ENCODE measurements around the gene DNER. TPM values are rescaled to one million over a fixed set of nuclear protein-coding genes. Genes with fewer than 3 reads are reported as not detected.

DNER gene
- total RNA-seq, 3 donors from 2014 or later: 0.55 to 8.4 (median 0.99) TPM

DNA sequence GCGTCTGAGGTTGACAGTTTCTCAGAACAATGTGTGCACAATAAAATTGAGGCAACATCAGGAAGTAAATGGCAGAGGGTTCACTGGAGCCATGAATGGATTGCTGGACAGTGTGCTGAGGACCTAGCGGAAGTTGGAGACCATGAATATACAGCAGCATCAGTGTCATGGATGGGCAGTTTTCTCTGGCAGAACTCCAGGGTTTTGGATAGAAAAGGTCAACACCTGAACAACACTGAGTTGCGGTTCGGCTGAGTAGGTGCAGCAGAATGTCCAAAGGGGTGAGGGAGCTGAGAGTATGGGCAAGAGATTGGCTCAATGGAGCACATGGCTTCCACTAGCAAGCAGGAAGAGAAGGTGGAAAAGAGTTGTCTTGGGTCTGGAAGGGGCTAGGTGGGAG is 73.7 kb downstream of the DNER start:
- Histone ChIP-seq H3K9me3 (no peaks in the 10 kb centered on the region), H3K4me1 (ENCODE audit: low read depth) (no peaks in the 10 kb centered on the region), H3K4me3 (no peak overlapping the region), H3K36me3 (ENCODE audit: low read depth) (no peaks in the 10 kb centered on the region)
- DNase-seq (no peak), ATAC-seq (no peak)
- TF ChIP-seq, protein P1, sequence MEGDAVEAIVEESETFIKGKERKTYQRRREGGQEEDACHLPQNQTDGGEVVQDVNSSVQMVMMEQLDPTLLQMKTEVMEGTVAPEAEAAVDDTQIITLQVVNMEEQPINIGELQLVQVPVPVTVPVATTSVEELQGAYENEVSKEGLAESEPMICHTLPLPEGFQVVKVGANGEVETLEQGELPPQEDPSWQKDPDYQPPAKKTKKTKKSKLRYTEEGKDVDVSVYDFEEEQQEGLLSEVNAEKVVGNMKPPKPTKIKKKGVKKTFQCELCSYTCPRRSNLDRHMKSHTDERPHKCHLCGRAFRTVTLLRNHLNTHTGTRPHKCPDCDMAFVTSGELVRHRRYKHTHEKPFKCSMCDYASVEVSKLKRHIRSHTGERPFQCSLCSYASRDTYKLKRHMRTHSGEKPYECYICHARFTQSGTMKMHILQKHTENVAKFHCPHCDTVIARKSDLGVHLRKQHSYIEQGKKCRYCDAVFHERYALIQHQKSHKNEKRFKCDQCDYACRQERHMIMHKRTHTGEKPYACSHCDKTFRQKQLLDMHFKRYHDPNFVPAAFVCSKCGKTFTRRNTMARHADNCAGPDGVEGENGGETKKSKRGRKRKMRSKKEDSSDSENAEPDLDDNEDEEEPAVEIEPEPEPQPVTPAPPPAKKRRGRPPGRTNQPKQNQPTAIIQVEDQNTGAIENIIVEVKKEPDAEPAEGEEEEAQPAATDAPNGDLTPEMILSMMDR (IDR thresholded peaks at IDR 0.05): no peak
- intact Hi-C loops (cut with DNase I, micrococcal nuclease): no loop called here

DNA sequence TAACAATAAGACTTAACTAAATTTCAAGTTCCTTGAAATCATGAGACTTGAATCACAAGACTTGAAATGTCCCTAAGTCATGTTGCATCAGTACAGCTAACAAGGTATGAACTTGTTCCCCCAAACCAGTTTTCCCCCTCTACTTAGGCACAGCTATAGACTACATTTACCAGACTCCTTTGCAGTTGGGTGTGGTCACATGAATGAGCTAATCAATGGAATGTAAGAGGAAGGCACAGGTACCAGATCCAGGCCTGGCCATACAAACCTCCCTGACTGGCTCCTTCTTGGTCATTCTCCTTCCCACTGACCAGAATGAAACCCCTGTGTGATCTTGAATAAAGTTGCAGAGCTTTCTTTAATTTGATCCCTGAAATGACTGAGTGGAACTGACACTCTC is 77.8 kb downstream of the DNER start:
- TF ChIP-seq, protein P1 (IDR thresholded peaks at IDR 0.05): no peak
- no peak for ATAC-seq
- DNase-seq: no peak
- Histone ChIP-seq H3K4me3 (no peak overlapping the region), H3K9me3 (no peaks in the 10 kb centered on the region), H3K4me1 (ENCODE audit: low read depth) (no peaks in the 10 kb centered on the region), H3K36me3 (ENCODE audit: low read depth) (no peaks in the 10 kb centered on the region)
- intact Hi-C loops (cut with DNase I, micrococcal nuclease): no loop called here

DNA sequence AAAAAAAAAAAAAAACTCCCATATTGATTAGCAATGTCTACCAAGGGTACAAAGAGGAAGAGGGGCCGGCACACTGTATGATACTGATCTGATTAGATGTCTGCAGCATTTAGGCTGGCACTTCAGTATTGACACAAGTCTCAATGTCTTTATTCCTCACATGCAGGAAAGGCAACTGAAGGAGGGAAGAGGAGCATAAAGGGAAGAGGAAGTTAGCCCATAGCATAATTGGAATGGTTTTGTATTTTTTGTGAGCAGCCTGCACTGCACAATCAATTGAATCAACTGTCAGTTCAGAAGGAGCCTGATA is 79.0 kb downstream of the DNER start:
- ATAC-seq: no peak

DNA sequence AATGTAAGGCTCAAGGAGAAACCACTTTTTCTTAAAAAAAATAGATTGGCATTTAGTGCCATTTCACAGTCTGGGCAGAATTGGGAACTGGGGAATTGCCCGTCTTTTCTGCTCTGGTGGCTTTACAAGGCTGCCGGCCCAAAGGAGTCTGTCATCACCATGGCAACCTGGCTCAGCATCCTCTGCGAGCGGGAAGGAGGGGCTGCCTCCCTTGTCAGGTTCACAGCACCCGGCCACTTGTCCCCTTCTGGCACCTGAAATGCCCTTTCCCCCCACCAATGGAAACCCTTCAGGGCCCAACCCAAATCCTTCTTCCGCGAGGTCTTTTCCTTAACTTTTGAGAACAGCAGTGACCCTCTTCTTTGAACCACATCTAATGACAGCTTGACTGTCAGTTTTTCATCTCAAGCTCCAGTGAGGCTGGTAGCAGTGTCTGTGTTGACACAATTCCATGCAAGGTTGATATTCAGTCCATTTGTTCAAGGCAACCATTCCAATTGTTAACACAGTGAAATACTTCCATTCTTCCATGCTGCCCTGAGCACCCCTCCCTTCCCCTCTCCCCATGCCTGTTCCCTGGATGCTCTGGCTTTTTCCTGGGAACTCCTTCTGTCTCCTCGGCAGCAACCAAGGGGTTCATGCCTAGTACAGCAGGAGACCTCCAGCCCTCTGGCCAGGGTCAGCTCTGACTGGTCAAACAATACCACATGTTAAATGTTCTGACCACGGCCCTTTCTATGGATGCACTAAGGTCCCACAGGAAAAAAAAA is 79.6 kb downstream of the DNER start:
- no peak for ATAC-seq
- Histone ChIP-seq H3K36me3 (ENCODE audit: low read depth) (no peaks in the 10 kb centered on the region), H3K4me1 (ENCODE audit: low read depth) (no peaks in the 10 kb centered on the region), H3K9me3 (no peaks in the 10 kb centered on the region), H3K4me3 (no peak overlapping the region)
- intact Hi-C loops (cut with DNase I, micrococcal nuclease): no loop called here
- TF ChIP-seq, protein P1 (IDR thresholded peaks at IDR 0.05): no peak
- no peak for DNase-seq

More for the DNA sequence above, 79.0 kb downstream of the DNER start:
- Histone ChIP-seq H3K36me3 (ENCODE audit: low read depth) (no peaks in the 10 kb centered on the region), H3K4me1 (ENCODE audit: low read depth) (no peaks in the 10 kb centered on the region), H3K4me3 (no peak overlapping the region), H3K9me3 (no peaks in the 10 kb centered on the region)
- intact Hi-C loops (cut with DNase I, micrococcal nuclease): no loop called here
- TF ChIP-seq, protein P1 (IDR thresholded peaks at IDR 0.05): no peak
- no peak for DNase-seq

DNA sequence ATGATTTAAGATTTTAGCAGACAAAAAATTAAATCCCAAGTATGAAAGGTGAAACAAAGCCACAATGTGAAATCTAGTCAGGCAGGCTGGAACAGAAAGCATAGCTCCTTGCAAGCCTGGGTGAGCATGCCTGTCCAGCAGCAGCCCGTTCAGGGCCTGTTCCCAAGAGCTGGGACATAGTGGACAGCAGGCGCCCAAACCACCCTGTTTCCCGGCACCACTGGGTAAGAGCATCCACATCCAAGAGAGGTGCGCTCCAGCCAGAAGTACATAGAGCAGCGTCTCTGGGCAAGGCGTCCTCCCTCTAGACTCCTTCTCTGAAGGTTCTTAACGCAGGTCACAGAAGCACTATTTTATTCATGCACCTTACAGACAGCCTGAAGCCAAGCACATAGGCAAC is 80.8 kb downstream of the DNER start:
- no peak overlapping the region for H3K4me3 ChIP-seq
- intact Hi-C loops (cut with DNase I, micrococcal nuclease): no loop called here
- ATAC-seq (no peak), DNase-seq (no peak)
- no peaks in the 10 kb centered on the region for H3K4me1 ChIP-seq (ENCODE audit: low read depth)
- no peaks in the 10 kb centered on the region for H3K9me3 ChIP-seq
- no peaks in the 10 kb centered on the region for H3K36me3 ChIP-seq (ENCODE audit: low read depth)
- TF ChIP-seq, protein P1 (IDR thresholded peaks at IDR 0.05): no peak

DNA sequence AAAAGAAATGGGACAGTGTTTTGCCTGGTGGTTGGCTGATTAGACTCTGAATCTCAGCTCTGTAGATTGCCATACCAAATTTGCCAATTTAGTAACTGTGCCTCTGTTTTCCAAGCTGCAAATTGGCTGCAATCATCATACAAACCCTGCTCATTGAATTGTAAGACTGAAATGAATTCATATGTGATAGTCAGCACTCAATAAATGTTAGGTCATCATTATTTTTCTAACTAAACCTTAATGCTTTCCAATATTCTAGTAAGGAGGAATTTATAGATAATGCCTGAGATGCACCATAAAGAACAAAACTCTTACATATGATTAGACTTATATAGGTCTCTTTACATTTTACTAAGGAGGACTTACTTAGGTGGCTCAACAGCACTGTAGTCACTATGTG is 85.3 kb downstream of the DNER start:
- DNase-seq (no peak), ATAC-seq (no peak)
- Histone ChIP-seq H3K4me3 (no peak overlapping the region), H3K4me1 (ENCODE audit: low read depth) (no peaks in the 10 kb centered on the region), H3K36me3 (ENCODE audit: low read depth) (no peaks in the 10 kb centered on the region), H3K9me3 (no peaks in the 10 kb centered on the region)
- intact Hi-C loops (cut with DNase I, micrococcal nuclease): no loop called here
- TF ChIP-seq, protein P1 (IDR thresholded peaks at IDR 0.05): no peak
